HG03103 (cell line): ENCODE data around the gene VWA3A.
"Not testable (repeated sequence)": the region's sequence is repeated elsewhere in the genome, so short reads cannot be mapped to it uniquely, and the experiment has no call there.

ENCODE experiments used
- ATAC-seq: cut with Tn5 transposase; IDR thresholded peaks from one replicate; pipeline ENCODE4 v1.9.1; 2021; ENCODE audit warnings: low read depth; ENCODE audit not compliant: unreplicated experiment

VWA3A gene

DNA sequence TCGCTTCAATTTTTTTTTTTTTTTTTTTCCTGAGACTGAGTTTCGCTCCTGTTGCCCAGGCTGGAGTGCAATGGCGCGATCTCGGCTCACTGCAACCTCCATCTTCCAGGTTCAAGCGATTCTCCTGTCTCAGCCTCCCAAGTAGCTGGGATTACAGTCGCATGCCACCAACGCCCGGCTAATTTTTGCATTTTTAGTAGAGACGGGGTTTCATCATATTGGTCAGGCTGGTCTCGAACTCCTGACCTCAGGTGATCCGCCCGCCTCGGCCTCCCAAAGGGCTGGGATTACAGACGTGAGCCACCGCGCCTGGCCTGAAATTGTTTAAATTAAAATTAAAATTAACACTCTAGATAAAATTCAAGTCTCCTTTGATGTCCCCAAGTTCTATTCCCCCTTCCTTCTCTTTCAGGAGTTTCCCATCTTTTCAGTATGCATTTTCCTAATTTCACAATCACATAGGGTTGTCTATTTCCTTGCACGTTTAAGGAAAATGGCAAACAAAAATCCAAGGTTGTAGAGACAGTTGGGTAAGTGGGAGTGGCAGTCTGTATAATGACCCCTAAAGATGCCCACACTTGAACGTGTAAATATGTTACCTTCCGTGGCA, 104.3 kb downstream of the VWA3A start:
- ATAC-seq, result not testable (repeated sequence)

GRCh38 chr16:22198547-22199293, 106.4 kb downstream of the VWA3A start:
- ATAC-seq, result no peak

- no peak for ATAC-seq
Observed at GRCh38 chr16:22202261-22202637, 109.9 kb downstream of the VWA3A start.

DNA sequence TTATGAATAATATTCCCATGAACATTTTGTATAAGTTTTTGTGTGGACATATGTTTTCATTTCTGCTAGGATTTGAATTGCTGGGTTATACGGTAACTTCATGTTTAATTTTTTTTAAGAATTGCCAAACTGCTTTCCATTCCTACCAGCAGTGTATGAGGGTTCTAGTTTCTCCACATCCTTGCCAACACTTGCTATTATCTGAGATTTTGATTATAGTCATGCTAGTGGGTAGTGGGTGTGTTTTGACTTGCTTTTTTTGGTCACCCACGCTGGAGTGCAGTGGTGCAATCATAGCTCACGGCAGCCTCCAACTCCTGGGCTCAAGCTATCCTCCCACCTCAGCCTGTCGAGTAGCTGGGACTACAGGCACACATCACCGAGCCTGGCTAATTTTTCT, 110.8 kb downstream of the VWA3A start:
- no peak for ATAC-seq

- ATAC-seq, result no peak
Observed at GRCh38 chr16:22204091-22204655, 111.8 kb downstream of the VWA3A start.

- ATAC-seq, result no peak
Observed at GRCh38 chr16:22205577-22206012, 113.3 kb downstream of the VWA3A start.

DNA sequence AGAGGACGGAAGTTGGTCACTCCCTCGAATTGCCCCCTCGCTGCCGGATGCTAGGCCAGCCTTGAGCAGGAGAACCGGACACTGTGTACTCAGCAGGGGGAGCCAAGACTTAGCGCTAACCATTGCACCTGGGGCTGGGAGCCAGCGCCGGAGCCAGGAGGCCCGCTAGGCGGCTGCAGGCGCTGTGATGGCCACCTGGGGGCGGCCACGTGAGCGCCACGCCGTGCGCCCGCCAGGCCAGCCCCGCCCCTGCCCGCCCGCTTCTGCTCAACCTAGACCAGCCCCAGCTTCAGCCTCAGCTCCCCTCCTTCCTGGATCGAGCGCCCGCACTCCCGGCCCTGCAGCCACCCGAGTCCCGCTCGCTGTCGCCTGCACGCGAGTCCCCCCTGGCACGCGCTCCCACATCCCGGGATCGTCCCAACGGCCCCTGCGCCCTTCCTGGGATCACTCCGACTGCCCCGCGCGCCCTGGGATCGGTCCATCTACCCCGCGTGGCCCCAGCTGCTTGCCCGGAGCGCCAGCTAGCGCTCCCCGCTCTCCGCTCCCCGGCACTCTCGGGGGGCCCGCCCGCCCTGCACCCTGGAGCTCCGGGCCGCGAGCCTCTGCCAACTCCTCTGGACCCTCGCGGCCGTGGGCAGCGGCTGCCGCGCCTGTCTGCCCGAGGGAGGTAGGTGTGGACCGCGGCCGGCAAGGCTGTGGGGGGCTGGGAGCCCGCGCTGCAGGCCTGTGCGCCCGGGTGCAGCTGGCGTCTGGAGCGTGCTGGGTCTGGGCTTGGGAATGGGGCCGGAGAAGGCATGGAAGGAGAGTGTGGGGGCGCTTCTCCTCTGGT, 113.9 kb downstream of the VWA3A start, which contains the start of gene EEF2K:
Gene EEF2K (plus strand): TSS at position 266 of the 829 bp plus-strand sequence. CDS start 19,452 bp downstream, outside the sequence.
- peak; percentile 71 for ATAC-seq
